PC-3 (cell line): ENCODE measurements around the gene DNAJC4.

Source experiments
- EZH2 ChIP-seq: fragments of 300-600 bp; sonication (generic); IDR thresholded peaks from one replicate; pipeline ENCODE4 v1.6.1; 2017; ENCODE audit warnings: antibody characterized with exemption, mild to moderate bottlenecking, low read length; ENCODE audit not compliant: unreplicated experiment
- TF ChIP-seq, protein P1 (sequence below): fragments of 300-600 bp; sonication (generic); conservative IDR thresholded peaks from 2 replicates; pipeline ENCODE4 v1.5.1; 2017; ENCODE audit warnings: antibody characterized with exemption, low read depth, mild to moderate bottlenecking, low read length

DNA sequence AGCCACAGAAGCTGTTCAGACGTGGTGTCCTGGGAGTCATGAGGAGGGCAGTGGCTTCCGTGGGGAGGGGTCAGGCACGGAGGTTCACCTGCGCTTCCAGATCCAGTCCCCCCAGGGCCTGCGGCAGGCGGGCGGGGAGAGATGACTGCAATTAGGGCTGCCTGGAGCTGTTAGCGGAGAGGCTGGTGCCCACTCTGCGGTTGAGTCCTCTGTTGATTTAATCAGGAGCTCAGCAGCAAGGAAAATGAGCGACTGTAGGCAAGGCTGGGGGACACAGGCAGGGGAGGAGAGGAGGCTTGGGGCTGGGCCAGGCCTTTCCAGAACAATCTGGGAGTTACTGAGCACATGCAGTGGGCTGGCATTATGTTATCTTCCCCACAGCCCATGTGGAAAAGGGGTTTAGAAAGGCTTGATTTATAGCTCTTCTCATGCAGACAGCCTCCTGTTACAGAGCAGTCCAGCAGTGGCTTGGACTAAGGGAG is 34.1 kb downstream of the DNAJC4 start:
- no peak for TF ChIP-seq EZH2
- TF ChIP-seq, protein P1, sequence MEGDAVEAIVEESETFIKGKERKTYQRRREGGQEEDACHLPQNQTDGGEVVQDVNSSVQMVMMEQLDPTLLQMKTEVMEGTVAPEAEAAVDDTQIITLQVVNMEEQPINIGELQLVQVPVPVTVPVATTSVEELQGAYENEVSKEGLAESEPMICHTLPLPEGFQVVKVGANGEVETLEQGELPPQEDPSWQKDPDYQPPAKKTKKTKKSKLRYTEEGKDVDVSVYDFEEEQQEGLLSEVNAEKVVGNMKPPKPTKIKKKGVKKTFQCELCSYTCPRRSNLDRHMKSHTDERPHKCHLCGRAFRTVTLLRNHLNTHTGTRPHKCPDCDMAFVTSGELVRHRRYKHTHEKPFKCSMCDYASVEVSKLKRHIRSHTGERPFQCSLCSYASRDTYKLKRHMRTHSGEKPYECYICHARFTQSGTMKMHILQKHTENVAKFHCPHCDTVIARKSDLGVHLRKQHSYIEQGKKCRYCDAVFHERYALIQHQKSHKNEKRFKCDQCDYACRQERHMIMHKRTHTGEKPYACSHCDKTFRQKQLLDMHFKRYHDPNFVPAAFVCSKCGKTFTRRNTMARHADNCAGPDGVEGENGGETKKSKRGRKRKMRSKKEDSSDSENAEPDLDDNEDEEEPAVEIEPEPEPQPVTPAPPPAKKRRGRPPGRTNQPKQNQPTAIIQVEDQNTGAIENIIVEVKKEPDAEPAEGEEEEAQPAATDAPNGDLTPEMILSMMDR = no peak
